HG03354 (cell line): ENCODE data around the gene CAMLG.

ENCODE experiments used
- ATAC-seq: cut with Tn5 transposase; IDR thresholded peaks from one replicate; pipeline ENCODE4 v1.9.1; 2021; ENCODE audit warnings: mild to moderate bottlenecking; ENCODE audit not compliant: unreplicated experiment, poor library complexity, severe bottlenecking

The CAMLG gene

DNA sequence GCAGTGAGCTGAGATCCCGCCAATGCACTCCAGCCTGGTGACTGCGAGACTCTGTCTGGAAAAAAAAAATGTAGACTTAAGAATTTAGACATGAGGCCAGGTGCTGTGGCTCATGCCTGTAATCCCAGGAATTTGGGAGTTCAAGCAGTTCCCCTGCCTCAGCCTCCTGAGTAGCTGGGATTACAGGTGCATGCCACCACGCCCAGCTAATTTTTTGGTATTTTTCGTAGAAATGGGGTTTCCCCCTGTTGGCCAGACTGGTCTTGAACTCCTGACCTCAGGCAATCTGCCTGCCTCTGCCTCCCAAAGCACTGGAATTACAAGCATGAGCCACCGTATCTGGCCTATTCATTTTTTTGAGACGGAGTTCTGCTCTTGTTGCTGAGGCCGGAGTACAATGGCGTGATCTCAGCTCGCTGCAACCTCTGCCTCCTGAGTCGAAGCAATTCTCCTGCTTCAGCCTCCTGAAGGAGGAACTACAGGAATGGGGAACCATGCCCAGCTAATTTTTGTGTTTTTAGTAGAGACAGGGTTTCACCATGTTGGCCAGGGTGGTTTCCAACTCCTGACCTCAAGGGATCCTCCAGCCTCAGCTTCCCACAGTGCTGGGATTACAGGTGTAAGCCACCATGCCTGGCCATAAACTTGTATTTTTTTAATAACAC, 34.2 kb downstream of the CAMLG start:
- no peak for ATAC-seq

DNA sequence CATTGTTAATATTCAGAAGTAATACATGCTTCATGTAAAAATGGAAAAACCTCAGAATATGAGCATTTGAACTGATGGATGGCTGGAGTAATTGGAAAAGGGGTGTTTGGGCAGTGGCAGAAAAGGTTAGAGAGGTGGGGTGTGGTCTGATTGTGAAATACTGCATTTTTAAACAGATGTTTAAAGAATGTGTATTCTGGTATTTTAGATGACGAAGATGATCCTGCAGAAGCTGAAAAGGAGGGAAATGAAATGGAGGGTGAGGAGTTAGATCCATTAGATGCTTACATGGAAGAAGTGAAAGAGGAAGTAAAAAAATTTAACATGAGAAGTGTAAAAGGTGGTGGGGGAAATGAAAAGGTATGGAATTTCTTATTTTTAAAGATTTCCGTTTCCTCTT, 39.0 kb downstream of the CAMLG start:
- ATAC-seq, result no peak

GRCh38 chr5:134784241-134784920, 46.0 kb downstream of the CAMLG start:
- ATAC-seq, result no peak

DNA sequence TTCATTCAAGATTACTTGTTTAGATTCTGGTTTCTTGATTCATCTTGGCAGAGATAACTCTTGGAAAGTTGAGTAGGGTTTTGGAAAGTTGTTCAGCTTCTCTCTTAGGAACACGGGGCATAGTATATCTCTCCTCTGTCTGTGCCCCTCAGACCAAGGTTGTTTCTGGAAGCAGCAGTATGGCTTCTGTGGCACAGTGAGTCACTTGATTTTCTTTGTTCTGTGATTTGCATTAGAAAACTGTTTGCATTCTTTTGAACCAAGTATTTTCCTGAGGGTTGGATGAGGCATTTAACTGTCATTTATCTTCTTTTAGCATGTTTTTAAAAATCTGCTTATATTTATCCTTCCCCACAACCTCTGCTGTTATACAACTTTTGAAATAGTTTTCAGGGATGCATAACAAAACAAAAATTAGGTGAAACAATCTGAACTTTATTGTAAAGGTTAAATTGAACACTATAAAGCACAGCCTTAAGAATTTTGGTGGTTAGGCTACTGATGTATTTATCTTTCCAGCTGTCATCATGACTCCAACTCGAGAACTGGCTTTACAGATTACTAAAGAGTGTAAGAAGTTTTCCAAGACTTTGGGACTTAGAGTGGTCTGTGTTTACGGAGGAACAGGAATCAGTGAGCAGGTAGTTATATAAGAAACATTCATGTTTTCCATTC, 46.7 kb downstream of the CAMLG start:
- no peak for ATAC-seq

DNA sequence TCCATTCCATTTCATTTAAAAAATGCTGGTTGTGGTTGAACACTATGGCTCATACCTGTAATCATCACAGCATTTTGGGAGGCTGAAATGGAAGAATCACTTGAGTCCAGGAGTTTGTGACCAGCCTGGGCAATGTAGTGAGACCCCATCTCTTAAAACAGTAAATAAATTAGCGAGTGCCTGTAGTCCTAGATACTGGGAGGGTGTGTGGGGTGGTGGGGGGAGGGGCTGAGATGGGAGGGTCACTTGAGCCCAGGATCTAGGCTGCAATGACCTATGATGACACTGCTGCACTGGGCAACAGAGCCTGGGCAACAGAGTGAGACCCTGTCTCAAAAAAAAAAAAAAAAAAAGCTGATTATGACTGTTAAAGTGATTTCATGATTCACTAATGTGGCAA, 49.3 kb downstream of the CAMLG start:
- ATAC-seq, result no peak

DNA sequence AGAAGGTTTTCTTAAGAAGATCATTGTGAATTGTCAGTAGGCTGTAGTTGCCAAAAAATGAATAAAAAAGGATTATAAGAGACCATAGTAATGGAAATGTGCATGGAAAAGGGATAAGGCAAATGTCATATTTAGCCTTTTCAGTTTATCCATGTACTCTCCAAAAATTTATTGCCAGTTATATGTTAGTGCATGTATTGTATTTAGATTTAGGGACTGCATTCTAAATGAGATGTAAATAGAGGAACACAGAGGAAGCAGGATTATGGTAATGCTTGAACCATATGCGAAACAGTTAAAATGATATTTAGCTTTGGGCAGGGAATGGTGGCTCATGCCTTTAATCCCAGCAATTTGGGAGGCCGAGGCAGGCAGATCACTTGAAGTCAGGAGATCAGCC, 53.2 kb downstream of the CAMLG start:
- ATAC-seq, result no peak

DNA sequence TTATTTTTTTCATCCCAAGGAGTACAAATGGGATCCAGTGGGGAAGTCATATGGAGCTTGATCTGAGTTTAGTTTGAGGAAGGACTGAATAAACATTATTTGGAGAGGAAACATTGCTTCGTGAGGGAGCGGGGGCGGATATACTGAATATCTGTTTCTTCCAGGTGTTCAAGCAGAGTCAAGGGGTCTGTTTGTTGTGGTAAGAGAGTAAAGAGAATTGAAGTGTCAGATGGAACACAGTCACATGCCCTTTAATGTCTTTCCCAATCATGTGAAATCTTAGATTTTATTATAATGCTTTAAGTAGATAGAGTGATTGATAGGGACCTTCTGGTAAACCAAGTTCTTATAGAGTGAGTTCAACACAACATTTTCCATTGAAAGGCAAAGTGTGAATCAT, 53.9 kb downstream of the CAMLG start:
- ATAC-seq, result no peak

- ATAC-seq, result no peak
These were observed 54.8 kb downstream of the CAMLG start for GRCh38 chr5:134793111-134793510.

DNA sequence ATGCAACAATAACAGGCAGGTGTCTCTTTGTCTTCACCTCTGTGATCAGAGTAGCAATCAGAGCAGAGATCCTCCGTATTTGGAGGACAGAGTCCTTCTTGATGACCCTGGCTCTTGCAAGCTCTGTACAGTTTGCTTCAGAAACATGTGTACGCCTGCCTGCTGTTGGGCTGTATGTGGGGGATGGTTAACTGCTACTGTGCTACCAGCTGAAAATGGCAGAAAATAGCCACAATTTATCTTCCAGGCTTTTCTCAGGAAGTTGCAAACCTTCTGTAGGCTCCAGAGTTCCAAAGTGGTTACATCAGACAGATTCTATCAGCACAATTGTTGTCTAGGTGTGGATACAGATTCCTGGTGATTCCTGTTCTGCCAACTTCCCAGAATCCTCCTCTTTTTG, 55.7 kb downstream of the CAMLG start:
- ATAC-seq, result no peak

DNA sequence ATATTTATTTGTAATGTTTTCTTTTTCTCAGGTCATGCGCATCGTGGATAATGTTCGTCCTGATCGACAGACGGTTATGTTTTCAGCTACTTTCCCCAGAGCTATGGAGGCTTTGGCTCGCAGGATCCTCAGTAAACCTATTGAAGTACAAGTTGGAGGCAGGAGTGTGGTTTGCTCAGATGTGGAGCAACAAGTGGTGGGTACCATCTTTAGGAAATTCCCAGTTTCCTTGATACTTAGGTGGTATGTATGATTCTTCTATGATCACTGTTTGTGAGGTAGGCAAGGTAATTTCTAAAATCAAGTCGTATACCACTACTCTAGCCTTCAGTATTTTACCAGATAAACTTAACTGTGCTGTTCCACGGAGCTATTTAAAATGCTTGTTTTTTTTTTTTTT, 56.5 kb downstream of the CAMLG start:
- no peak for ATAC-seq

- no peak for ATAC-seq
These were observed 60.1 kb downstream of the CAMLG start for GRCh38 chr5:134798468-134798867.
